Lower leg skin (tissue), 3 donors: Measurements from ENCODE around the gene CCDC8.

Source experiments
- CTCF ChIP-seq, 3 donors: fragments of 450-650 bp; IDR thresholded peaks; one replicate each; pipeline ENCODE4 v1.5.1; 2016; ENCODE audit warnings: antibody characterized with exemption in 3 of 3, mild to moderate bottlenecking in 3 of 3, moderate library complexity in 2 of 3
- POLR2A ChIP-seq, 2 donors: fragments of 450-650 bp; IDR thresholded peaks; one replicate each; pipeline ENCODE4 v1.6.1; 2016 to 2017; ENCODE audit warnings: antibody characterized with exemption in 2 of 2, mild to moderate bottlenecking in 1 of 2, moderate library complexity in 1 of 2

GRCh38 chr19:46446021-46446420, 32.7 kb upstream of the CCDC8 start:
- TF ChIP-seq POLR2A (IDR thresholded peaks at IDR 0.05) (no peak), CTCF (IDR thresholded peaks at IDR 0.05) (no peak)
